GM12801 (cell line): ENCODE data around the gene B3GNT3.

Experiments
- TF ChIP-seq, protein P1 (sequence below): IDR thresholded peaks from one replicate; pipeline ENCODE4 v1.5.1; 2011; ENCODE audit warnings: control low read depth; ENCODE audit not compliant: insufficient read length; ENCODE audit errors: extremely low read depth

B3GNT3 gene

GRCh38 chr19:17752865-17753639 is 41.9 kb upstream of the B3GNT3 start:
- TF ChIP-seq, protein P1, sequence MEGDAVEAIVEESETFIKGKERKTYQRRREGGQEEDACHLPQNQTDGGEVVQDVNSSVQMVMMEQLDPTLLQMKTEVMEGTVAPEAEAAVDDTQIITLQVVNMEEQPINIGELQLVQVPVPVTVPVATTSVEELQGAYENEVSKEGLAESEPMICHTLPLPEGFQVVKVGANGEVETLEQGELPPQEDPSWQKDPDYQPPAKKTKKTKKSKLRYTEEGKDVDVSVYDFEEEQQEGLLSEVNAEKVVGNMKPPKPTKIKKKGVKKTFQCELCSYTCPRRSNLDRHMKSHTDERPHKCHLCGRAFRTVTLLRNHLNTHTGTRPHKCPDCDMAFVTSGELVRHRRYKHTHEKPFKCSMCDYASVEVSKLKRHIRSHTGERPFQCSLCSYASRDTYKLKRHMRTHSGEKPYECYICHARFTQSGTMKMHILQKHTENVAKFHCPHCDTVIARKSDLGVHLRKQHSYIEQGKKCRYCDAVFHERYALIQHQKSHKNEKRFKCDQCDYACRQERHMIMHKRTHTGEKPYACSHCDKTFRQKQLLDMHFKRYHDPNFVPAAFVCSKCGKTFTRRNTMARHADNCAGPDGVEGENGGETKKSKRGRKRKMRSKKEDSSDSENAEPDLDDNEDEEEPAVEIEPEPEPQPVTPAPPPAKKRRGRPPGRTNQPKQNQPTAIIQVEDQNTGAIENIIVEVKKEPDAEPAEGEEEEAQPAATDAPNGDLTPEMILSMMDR = no peak

- TF ChIP-seq, protein P1 = no peak
Measured at GRCh38 chr19:17753976-17754375, 41.0 kb upstream of the B3GNT3 start.

DNA sequence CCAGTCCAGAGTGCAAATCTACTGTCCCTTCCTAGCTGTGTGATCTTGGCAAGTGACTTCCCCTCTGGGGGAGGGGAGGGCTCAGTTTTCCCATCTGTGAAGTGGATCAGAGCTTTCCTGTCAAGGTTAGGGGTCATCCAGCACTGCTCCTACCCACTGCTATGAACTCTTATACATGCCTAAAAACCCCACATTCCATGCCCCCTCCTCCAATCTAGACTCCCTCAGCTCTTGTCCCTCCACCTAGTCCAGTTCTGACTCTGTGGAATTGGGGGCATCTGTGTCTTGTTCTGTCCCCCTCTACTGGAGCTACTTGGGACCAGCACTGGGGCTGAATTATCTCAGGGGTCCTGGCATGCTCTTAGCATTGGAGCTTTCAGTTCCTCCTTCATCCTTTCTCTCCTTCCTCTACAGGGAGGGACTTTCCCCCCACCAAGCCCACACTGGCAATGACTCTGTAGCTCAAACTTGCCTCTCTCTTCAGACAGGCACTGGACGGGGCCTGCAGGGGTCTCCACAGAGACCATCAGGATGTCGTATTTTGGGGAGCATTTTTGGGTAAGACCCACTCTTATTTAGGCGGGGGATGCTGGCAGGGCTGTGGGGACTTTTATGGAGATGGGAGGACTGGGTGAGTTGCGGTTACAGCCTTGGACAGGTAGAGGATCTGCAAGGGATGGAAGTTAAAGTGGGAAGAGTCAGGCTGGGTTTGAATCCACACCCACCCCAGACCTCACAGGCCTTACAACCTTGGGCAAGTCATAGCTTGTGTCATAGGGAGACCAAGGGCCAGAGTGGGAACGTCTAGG is 40.1 kb upstream of the B3GNT3 start:
- TF ChIP-seq, protein P1 = no peak

- TF ChIP-seq, protein P1 = no peak
Measured at GRCh38 chr19:17755443-17755890, 39.5 kb upstream of the B3GNT3 start.

GRCh38 chr19:17755977-17756670 is 38.8 kb upstream of the B3GNT3 start:
- TF ChIP-seq, protein P1 = no peak

DNA sequence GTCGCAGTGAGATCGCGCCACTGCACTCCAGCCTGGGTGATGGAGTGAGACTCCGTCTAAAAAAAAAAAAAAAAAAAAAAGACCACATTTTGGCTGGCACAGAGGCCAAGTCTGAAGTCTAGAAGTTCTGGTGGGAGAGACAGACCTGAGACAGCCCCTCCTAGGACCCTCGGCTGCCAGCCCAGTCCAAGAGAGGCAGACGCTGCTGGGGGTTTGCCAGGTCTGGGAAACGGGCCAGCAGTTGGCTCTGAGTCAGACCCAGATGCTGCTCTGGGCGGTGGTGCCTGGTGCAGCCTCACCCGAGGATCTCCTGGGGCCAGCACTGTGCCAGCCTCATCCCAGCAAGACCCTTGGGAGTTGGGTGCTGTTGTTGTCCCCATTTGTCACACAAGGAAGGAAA is 37.8 kb upstream of the B3GNT3 start:
- TF ChIP-seq, protein P1 = no peak

GRCh38 chr19:17758515-17758914 is 36.4 kb upstream of the B3GNT3 start:
- TF ChIP-seq, protein P1 = no peak
